Fibroblast of gingiva (primary cell): ENCODE data around the gene TRMT11.
"Not testable (repeated sequence)": the region's sequence is repeated elsewhere in the genome, so short reads cannot be mapped to it uniquely, and the experiment has no call there.

Source experiments
- DNase-seq: peaks from one replicate; pipeline ENCODE4 v3.0.0-alpha.2; 2011; ENCODE audit warnings: low read depth

The TRMT11 gene

DNA sequence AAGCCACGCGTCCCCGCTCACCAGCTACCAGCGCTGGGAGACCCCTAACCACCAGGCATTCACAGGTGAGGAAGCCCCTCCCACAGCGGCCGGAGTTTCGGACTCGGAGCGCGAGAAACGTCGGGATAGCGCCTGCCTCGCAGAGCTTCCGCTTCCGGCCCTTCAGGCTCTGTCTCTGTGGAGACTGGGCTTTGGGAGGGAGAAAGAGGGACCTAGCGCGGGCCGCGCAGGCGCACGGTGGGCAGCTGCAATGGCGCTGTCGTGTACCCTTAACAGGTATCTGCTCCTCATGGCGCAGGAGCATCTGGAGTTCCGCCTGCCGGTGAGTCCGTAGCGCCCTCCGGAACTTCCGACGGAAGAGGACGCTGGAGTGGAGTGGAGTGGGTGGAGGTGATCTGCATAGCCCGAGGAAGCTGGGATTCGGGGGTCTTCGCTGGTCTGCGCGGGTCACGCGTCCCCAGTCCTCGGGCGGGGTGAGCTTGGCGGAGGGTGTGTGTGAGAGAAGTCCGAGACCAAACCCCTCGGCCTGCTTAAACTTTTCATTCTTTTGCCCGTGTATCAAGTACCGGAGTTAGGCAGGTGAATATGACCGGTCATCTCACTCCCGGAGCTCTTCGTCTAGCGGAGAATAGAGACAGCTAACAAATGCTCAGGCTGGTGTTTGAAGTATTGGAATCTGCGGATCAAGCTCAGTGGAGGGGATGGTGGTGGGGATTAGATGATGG, at the start of gene TRMT11:
Gene TRMT11 (plus strand): TSS at position 240 of the 725 bp plus-strand sequence. CDS start 11 bp downstream, at position 251.
- peak; percentile 78 for DNase-seq

DNA sequence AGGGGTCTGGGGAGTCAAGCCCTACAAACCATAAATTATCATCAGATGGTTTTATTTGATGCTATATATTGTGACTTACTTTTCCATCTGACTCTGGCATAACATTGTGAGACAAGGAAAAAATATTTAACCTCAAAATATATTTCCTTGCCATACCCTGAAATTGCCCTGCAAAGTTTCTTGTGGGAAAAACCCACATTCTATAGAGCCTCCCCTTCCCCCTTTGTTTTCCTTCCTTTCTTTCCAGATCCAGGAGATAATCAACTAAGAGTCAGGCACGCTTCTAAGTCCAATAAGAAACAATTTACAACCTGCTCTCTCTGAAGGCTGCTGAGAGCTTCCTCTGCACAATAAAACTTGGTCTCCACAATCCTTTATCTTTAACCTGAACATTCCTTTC, 47.3 kb upstream of the TRMT11 start:
- DNase-seq, result no peak

DNA sequence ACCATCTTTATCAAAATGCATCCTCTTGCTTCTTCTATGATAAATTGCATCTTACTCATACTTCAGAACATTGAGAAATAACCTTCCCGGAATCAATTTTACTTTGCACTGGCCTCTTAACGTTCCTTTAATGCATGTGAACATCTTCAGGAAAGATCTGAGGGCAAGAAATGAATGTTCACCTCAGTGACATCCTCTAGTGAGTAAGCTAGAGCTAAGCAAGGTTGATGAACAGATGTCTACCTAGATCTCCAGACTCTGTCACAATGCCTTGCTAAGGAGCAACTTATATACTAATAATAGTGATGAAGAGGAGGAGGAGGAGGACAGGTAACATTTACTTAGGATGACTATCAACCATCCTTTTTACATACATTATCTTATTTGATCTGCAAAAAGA, 46.5 kb upstream of the TRMT11 start:
- DNase-seq, result no peak

- peak; percentile 29 for DNase-seq
Observed at GRCh38 chr6:125940247-125941041, 45.9 kb upstream of the TRMT11 start.

- no peak for DNase-seq
Observed at GRCh38 chr6:125942672-125943527, 43.4 kb upstream of the TRMT11 start.

DNA sequence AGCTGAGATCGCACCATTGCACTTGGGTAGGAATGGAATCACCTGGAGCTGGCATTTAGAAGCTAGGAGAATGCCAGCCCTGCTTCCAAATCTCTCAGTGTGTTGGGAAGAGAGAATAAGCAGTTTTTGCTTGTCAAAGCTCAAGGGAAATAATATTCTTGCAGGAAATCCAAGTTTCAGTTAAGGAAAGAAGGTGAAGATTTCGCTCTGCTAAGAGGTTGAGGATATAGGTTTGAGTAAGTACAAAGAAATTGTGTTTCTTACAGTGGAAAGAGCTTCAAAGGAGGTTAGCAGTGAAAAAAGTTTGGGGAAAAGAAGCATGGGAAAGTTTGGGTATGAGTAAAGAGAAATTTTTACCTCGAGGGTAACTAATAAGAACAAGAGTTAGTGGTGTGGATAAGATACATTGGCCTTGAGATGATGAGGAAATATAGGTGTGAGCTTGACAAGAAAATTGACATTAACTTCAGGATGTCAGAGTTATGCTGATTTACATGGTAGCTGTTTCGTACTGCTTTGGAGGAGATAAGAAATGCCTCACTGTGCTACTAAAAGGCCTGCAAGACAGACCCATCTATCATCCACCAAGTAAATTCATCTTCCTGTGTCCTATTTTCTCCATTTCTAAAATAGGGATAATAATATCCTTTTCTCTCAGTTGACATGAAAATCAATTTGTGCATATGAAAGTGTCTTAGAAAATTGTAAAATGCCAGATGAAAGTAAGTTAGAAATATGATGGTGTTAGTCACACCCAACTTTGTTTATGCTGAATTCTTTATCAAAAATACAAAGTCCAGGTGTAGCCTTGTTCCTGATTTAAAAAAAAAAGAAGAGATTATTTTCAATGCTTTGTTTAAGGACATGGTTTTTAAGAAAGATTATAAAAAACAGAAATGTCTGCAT, 42.6 kb upstream of the TRMT11 start:
- no peak for DNase-seq

- peak; percentile 72 for DNase-seq
Observed at GRCh38 chr6:125944434-125944816, 41.9 kb upstream of the TRMT11 start.

DNA sequence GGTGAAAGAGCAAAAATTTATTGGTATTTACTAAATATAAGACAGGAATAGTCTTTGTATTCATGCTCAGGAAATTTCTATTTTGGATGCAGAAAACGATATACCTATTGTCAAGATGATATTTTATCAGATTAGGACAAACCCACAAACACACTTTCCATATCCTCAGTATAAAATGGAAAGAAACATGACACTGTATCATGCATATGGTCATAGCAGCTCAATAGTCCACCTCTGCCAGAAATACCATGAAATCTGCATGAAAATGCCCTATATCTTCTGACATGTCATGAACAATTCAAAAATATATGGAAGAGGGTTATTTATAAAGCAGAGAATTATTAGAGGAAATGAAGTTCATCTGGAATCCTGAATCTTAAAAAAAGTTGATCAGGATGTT, 41.4 kb upstream of the TRMT11 start:
- no peak for DNase-seq

- no peak for DNase-seq
Observed at GRCh38 chr6:125945378-125946141, 40.8 kb upstream of the TRMT11 start.

DNA sequence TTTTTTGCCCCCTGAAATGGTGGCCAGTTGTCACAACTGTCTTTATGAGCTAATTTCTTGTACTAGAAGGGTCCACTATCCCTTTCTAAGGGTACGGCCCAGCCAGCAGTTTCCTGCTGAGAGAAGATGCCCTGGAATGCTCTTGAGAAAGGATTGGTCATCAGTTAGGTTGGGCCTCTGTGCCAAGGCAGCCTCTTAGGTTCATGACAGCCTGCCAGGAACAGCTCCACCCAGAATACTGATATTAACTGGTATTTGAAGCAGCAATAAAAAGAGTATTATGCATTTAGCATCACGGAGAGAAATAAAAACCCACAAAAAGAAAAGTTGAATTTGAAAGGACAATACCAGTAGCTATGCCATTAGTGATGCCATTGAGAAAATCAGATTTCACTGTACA, 38.7 kb upstream of the TRMT11 start:
- peak; percentile 55 for DNase-seq

- no peak for DNase-seq
Observed at GRCh38 chr6:125948455-125948854, 37.9 kb upstream of the TRMT11 start.

GRCh38 chr6:125949069-125949468, 37.3 kb upstream of the TRMT11 start:
- no peak for DNase-seq

DNA sequence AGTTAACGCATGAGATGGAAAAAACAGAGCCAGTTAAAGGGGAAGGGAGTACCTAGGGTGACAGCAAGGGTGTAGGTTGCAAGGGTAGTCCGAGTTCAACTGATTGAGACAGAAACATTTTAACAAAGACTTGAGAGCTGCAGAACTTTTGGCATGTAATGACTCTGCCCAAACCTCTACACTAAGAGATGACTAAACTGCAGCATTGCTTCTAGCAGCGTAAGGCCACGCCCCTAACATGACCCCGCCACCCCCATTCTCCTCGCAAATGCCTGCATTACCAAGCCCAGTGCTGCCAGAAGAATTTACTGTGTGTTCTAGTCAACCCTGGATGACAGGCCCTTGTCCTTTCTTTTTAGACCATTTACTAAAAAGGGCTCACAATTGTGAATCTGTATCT, 36.0 kb upstream of the TRMT11 start:
- no peak for DNase-seq

GRCh38 chr6:125950716-125951115, 35.6 kb upstream of the TRMT11 start:
- DNase-seq, result not testable (repeated sequence)

DNA sequence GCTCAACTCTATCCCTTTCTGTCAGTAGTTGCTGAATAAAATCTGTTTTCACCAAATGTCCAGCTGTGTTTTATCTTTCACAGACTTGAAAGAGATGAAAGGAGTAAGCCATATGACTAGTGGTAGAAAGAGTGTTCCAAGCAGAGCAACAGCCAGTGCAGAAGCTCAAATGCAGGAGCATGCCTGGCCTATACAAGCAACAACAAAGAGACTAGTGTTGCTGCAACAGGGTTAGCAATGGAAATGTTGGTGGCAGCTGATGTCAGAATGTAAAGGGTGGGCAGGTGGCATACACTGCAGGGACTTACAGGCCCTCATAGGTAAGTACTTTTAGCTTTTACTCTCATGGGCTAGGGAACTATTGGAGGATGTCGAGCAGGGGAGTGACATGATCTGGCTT, 35.0 kb upstream of the TRMT11 start:
- no peak for DNase-seq

- DNase-seq, result peak; percentile 22
Observed at GRCh38 chr6:125952764-125953501, 33.4 kb upstream of the TRMT11 start.

DNA sequence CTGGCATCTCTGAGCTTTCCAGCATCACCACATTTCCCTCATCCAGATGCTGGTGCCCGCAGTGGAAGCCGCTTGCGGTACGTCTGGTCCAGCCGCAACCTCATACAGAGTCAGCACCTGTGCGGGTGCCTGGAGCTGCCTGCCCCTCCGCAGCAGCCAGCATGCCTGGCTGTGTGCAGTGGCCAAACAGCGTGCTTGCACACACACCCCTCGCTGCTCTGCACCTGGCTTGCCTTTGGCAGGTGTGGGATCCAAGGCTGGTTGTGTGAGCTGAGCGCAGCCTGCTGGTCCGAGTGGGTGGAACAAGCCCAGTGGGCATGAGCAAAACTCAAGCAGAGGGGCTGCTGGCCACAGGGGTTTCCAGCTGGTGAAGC, 32.9 kb upstream of the TRMT11 start:
- DNase-seq, result no peak

DNA sequence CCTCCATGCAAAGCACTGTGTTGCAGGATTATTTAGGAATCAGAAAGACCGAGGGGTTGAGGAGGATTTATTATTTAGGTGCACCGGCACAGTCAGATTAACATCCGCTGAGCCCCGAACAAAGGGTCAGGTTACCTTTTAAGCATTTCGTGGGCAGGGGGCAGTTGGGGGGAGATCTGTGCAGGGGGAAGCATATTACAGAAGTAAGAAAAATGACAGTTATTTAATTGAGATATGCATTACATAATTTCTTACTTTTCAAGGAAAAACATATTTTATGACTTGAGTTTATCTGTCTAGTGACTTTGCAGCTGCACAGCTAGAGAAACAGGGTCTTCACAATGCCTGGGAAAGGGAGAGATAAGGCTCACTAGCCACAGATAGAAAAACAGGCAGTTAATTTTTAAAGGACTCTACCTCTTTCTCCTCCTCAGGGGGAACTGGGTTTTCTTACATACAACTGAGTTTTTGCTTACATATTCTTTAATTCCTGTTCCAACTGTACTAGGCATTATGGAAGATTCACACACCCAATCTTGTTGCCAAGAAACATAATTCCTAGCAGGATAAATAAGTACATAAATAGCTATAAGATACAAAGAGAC, 31.5 kb upstream of the TRMT11 start:
- DNase-seq, result no peak

DNA sequence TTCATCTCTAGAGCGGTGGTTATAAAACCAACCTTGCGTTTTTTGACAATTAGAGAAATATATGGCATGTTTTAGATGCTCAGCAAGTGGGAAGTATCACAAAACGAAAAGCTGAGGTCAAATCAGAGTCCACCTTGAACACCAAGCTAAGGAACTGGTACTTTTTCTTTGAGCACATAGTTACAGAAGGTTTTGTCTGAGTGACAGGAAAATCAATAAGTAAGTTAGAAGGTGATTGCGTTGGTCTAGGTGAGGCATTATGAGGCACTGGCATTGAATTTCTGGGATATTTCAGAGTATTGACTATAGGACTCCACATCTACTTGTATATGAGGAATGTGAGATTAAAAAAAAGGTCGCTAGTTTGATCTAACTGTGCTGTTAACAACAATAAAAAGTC, 30.4 kb upstream of the TRMT11 start:
- DNase-seq, result no peak
